SK-N-SH (cell line): ENCODE results near the gene TNPO1. TPM values are rescaled to one million over a fixed set of nuclear protein-coding genes. Genes with fewer than 3 reads are reported as not detected.

Source experiments
- CTCF ChIA-PET: fragments of 300-600, 350-600 bp; formaldehyde crosslinking; extraction: SDS; loops from one replicate; lab custom pipeline; 2021; lab: Yijun Ruan, JAX
- POLR2A ChIA-PET: fragments of 350-600 bp; sonication (Branson Sonifier 250); formaldehyde crosslinking; extraction: SDS; loops from one replicate; lab custom pipeline; 2020; ENCODE audit warnings: antibody characterized with exemption, inconsistent platforms; lab: Yijun Ruan, JAX
- DNase-seq: peaks from one replicate; pipeline ENCODE4 v3.0.0; 2012
- H2AFZ ChIP-seq: fragments of 200-600 bp; sonication (generic); 2 replicates; pipeline ENCODE4 v1.8.1; 2016; ENCODE audit warnings: antibody characterized with exemption, mild to moderate bottlenecking, low read depth
- H3F3A ChIP-seq: fragments of 200-600 bp; sonication (generic); replicated peaks from 2 replicates; pipeline ENCODE3; 2016; ENCODE audit warnings: antibody characterized with exemption, mild to moderate bottlenecking; ENCODE audit not compliant: insufficient read depth
- H3K27ac ChIP-seq, 2 experiments: fragments of 200-500 bp in 1 of 2; fragments of 200-600 bp in 1 of 2; sonication (Bioruptor generic) in 1 of 2; sonication (generic), shearing (Covaris generic) in 1 of 2; 2 replicates each; pipeline versions ENCODE4 v1.5.1 to v1.6.1; 2014 to 2016; ENCODE audit warnings: low read depth in 2 of 2, inconsistent platforms in 1 of 2, low read length in 1 of 2, mild to moderate bottlenecking in 1 of 2, mixed read lengths in 1 of 2
- H3K27me3 ChIP-seq: fragments of 200-600 bp; sonication (generic), shearing (Covaris generic); 2 replicates; pipeline ENCODE4 v1.6.1; 2016; ENCODE audit warnings: mixed run types; ENCODE audit not compliant: insufficient read depth
- H3K36me3 ChIP-seq, 2 experiments: fragments of 200-500 bp in 1 of 2; fragments of 200-600 bp in 1 of 2; sonication (Bioruptor generic) in 1 of 2; sonication (generic) in 1 of 2; replicated peaks in 1 of 2; 2 replicates each; pipeline versions ENCODE3 to v1.5.1; 2014 to 2016; ENCODE audit warnings: low read length in 1 of 2, mild to moderate bottlenecking in 1 of 2; ENCODE audit not compliant: insufficient read depth in 2 of 2, control insufficient read depth in 1 of 2
- H3K4me1 ChIP-seq, 2 experiments: fragments of 200-500 bp in 1 of 2; fragments of 200-600 bp in 1 of 2; sonication (Bioruptor generic) in 1 of 2; sonication (generic), shearing (Covaris generic) in 1 of 2; 2 replicates each; pipeline versions ENCODE4 v1.5.1 to v1.6.1; 2014 to 2016; ENCODE audit warnings: low read depth in 1 of 2, low read length in 1 of 2, mixed run types in 1 of 2; ENCODE audit not compliant: insufficient read depth in 2 of 2, control insufficient read depth in 1 of 2
- H3K4me2 ChIP-seq: fragments of 200-600 bp; sonication (generic), shearing (Covaris generic); 2 replicates; pipeline ENCODE4 v1.6.1; 2017; ENCODE audit warnings: mixed run types
- H3K4me3 ChIP-seq, 2 experiments: fragments of 200-500 bp in 1 of 2; fragments of 200-600 bp in 1 of 2; sonication (Bioruptor generic) in 1 of 2; sonication (generic), shearing (Covaris generic) in 1 of 2; 2 replicates each; pipeline versions ENCODE4 v1.5.1 to v1.8.1; 2014 to 2016; ENCODE audit warnings: low read depth in 2 of 2, inconsistent platforms in 1 of 2, low read length in 1 of 2, mild to moderate bottlenecking in 1 of 2, mixed read lengths in 1 of 2, moderate library complexity in 1 of 2
- H3K79me2 ChIP-seq: fragments of 200-600 bp; sonication (generic); 2 replicates; pipeline ENCODE4 v1.8.1; 2017; ENCODE audit warnings: mild to moderate bottlenecking; ENCODE audit not compliant: insufficient read depth
- H3K9ac ChIP-seq: fragments of 200-600 bp; sonication (generic); 2 replicates; pipeline ENCODE4 v1.6.1; 2017; ENCODE audit warnings: mixed run types
- H3K9me2 ChIP-seq: fragments of 200-600 bp; sonication (generic); 2 replicates; pipeline ENCODE4 v1.6.1; 2017; ENCODE audit warnings: mixed run types
- H3K9me3 ChIP-seq: fragments of 200-600 bp; sonication (generic); 2 replicates; pipeline ENCODE4 v1.6.1; 2017; ENCODE audit warnings: mixed run types, mild to moderate bottlenecking, moderate library complexity
- H4K20me1 ChIP-seq: fragments of 200-600 bp; sonication (generic); 2 replicates; pipeline ENCODE4 v1.6.1; 2017; ENCODE audit warnings: mild to moderate bottlenecking, mixed run types; ENCODE audit not compliant: insufficient read depth
- EP300 ChIP-seq, 2 experiments: IDR thresholded peaks; 2 replicates each; pipeline versions ENCODE4 v1.4.0 to v1.6.1; 2012; ENCODE audit warnings: borderline replicate concordance in 1 of 2, low read depth in 1 of 2, low read length in 1 of 2
- IRF3 ChIP-seq: fragments of 150-350 bp; IDR thresholded peaks from 2 replicates; pipeline ENCODE4 v1.6.1; 2016; ENCODE audit warnings: mild to moderate bottlenecking, low read depth, low read length
- MXI1 ChIP-seq: IDR thresholded peaks from 2 replicates; pipeline ENCODE4 v1.6.1; 2012; ENCODE audit warnings: mild to moderate bottlenecking, low read depth, low read length, improper control_type of control experiment
- PBX3 ChIP-seq: IDR thresholded peaks from 2 replicates; pipeline ENCODE4; 2012
- RCOR1 ChIP-seq: fragments of 150-350 bp; IDR thresholded peaks from 2 replicates; pipeline ENCODE4 v1.6.1; 2017; ENCODE audit warnings: antibody characterized with exemption, low read length
- WGBS: methylation state at CpG from one replicate; pipeline ENCODE4 v1.1.6; 2017; ENCODE audit warnings: low lambda C conversion rate; 5-methylcytosine and 5-hydroxymethylcytosine counted together
- polyA plus RNA-seq, 3 experiments: library from polyadenylated mRNA; depleted of rRNA; stranded (reverse); fragments of >200 nt; gene quantifications; 2 replicates each; pipeline ENCODE4 v1.2.3, GENCODE V29; 2012
- TF ChIP-seq, protein P1 (sequence below): fragments of 150-350 bp; IDR thresholded peaks from 2 replicates; pipeline ENCODE4 v1.6.1; 2017; ENCODE audit warnings: antibody characterized with exemption, low read length, low read depth, borderline replicate concordance

TNPO1 gene
- polyA plus RNA-seq, 1 of the 3 experiments (the other 2 are of a cell fraction): 19.9 TPM

DNA sequence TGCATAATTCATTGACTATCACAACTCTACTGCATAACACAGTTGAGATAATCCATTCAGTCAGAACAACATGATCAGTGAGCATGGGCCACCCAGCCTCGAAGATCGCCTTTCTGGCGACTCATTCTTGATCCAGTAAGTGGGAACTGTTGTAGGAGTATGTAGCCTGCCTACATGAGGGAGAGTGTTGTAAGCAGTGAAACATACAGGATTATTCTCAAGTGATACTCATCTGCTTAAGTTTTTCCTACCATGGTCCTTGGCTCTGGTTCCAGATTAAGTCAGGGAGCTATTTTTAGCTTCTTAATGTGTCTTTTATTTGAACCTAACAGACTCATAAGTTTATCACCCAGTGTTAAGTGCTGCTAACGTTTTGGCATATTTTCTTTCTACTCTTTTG, 44.0 kb downstream of the TNPO1 start:
- Histone ChIP-seq H3K27me3 (no peaks in the 10 kb centered on the region), H4K20me1 (peaks cover 37% of the 10 kb centered on the region), H3K9ac (no peak overlapping the region), H3K36me3 (peaks cover 51 to 88% of the 10 kb centered on the region in 2 experiments), H3K9me2 (no peaks in the 10 kb centered on the region), H3K4me2 (no peak overlapping the region), H3K27ac (peak overlapping the region in 1 of 2 experiments; percentile 9; a peak in 1 of 4 replicates), H3F3A (peaks cover 8% of the 10 kb centered on the region), H2AFZ (no peak overlapping the region), H3K79me2 (peaks cover 97% of the 10 kb centered on the region), H3K9me3 (no peaks in the 10 kb centered on the region), H3K4me1 (no peaks in the 10 kb centered on the region; a peak in 1 of 4 replicates), H3K4me3 (no peak overlapping the region)
- TF ChIP-seq RCOR1 (no peak), PBX3 (no peak), EP300 (IDR thresholded peaks at IDR 0.05; ENCODE audit: borderline replicate concordance in 1 of 2, low read depth in 1 of 2, low read length in 1 of 2) (no peak), MXI1 (no peak), IRF3 (no peak)
- TF ChIP-seq, protein P1, sequence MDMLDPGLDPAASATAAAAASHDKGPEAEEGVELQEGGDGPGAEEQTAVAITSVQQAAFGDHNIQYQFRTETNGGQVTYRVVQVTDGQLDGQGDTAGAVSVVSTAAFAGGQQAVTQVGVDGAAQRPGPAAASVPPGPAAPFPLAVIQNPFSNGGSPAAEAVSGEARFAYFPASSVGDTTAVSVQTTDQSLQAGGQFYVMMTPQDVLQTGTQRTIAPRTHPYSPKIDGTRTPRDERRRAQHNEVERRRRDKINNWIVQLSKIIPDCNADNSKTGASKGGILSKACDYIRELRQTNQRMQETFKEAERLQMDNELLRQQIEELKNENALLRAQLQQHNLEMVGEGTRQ: no peak
- WGBS: 84% methylated on average over 4 of the region's 4 CpGs
- DNase-seq: no peak
- CTCF ChIA-PET: interaction anchor here (1.0 to 2.4 kb wide), 3 partner anchors 11 to 494 kb away, joined by 3 to 7 read pairs (median 5); no protein-coding TSS in a partner anchor
- POLR2A ChIA-PET: interaction anchor here (1.2 kb wide), 1 partner anchor 11 kb away, joined by 3 read pairs; no protein-coding TSS in a partner anchor

GRCh38 chr5:72871366-72872024, 55.0 kb downstream of the TNPO1 start:
- no peak for DNase-seq
- Histone ChIP-seq H3K27me3 (no peaks in the 10 kb centered on the region), H3K4me2 (peak overlapping the region; percentile 30), H3K9me2 (no peaks in the 10 kb centered on the region), H3K36me3 (peaks cover 77 to 91% of the 10 kb centered on the region in 2 experiments), H3K27ac (peak overlapping the region; percentile 62 to 95), H3F3A (peaks cover 53% of the 10 kb centered on the region), H3K79me2 (peaks cover 75% of the 10 kb centered on the region), H2AFZ (0 out of 2 replicates have a peak overlapping the region, but pooled peaks have one; percentile 25), H4K20me1 (peaks cover 6% of the 10 kb centered on the region; the same call in 1 of the 2 replicates), H3K4me3 (no peak overlapping the region), H3K9me3 (no peaks in the 10 kb centered on the region), H3K9ac (peak overlapping the region; percentile 51; the same call in 1 of the 2 replicates), H3K4me1 (peaks cover 2 to 16% of the 10 kb centered on the region in 2 experiments)
- CTCF ChIA-PET: interaction anchor here (1.1 kb wide), 1 partner anchor 85 kb away, joined by 3 read pairs; the partner anchor contains the start of gene FCHO2
- WGBS: 14% methylated on average over 1 of the region's 1 CpG
- peak; percentile 50; the same call in 1 of the 2 replicates for TF ChIP-seq PBX3
- no peak for TF ChIP-seq MXI1
- POLR2A ChIA-PET: interaction anchor here (1.4 kb wide), 1 partner anchor 11 kb away, joined by 3 read pairs; no protein-coding TSS in a partner anchor
